Measurements from ENCODE around the gene SNAPC2.
A peak's percentile ranks its signal among the peaks of the same experiment; 100 is the strongest.
"Not testable (repeated sequence)": the region's sequence is repeated elsewhere in the genome, so short reads cannot be mapped to it uniquely, and the experiment has no call there.

Gene SNAPC2

GRCh38 chr19:7888826-7889217 is 31.3 kb upstream of the SNAPC2 start:
- no peak for DNase-seq

DNA sequence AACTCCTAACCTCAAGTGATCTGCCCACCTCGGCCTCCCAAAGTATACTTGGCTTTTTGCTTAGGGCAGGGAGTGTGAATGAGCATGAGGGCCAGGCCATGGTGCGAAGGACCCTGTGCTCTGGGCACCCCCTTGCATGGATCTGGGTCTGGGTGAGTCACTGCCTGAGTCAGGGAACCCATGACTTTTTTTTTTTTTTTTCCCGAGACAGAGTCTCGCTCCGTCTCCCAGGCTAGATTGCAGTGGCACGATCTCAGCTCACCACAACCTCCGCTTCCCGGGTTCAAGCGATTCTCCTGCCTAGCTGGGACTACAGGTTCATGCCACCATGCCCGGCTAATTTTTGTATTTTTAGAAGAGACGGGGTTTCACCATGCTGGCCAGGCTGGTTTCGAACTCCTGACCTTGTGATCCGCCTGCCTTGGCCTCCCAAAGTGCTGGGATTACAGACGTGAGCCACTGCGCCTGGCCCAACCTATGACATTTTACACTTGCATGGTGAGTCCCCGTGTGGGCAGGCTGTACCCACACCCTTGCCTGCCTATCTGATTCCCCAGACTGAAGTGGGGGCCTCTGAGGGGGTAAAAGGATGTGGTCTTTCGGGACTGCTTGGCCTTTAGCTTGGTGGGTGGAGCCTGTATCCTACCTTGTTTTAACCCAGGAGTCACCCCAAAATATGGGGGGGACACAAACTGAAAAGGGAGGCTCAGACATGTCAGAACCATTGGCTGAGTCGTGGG is 26.6 kb upstream of the SNAPC2 start:
- DNase-seq: not testable (repeated sequence)

GRCh38 chr19:7894612-7895309 is 25.4 kb upstream of the SNAPC2 start:
- DNase-seq: peak in 1 of 3 experiments; percentile 7

DNA sequence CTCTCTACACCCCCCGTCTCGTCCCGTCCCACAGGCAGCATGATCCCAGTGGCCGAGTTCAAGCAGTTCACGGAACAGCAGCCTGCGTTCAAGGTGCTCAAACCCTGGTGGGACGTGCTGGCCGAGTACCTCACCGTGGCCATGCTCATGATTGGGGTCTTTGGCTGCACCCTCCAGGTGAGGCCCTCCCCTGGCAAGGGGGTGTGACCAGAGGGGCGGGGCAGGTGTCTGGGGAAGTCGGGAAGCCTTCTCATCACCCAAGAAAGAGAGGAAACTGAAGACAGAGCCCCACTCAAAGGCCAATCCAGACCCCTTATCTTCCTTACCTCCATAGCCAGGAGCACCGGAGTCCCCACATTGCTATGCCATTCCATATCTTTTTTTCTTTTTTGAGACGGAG is 24.6 kb upstream of the SNAPC2 start:
- DNase-seq: no peak

- no peak for DNase-seq
These were observed 22.8 kb upstream of the SNAPC2 start for GRCh38 chr19:7897292-7897691.

- DNase-seq: no peak
These were observed 21.2 kb upstream of the SNAPC2 start for GRCh38 chr19:7898967-7899366.

DNA sequence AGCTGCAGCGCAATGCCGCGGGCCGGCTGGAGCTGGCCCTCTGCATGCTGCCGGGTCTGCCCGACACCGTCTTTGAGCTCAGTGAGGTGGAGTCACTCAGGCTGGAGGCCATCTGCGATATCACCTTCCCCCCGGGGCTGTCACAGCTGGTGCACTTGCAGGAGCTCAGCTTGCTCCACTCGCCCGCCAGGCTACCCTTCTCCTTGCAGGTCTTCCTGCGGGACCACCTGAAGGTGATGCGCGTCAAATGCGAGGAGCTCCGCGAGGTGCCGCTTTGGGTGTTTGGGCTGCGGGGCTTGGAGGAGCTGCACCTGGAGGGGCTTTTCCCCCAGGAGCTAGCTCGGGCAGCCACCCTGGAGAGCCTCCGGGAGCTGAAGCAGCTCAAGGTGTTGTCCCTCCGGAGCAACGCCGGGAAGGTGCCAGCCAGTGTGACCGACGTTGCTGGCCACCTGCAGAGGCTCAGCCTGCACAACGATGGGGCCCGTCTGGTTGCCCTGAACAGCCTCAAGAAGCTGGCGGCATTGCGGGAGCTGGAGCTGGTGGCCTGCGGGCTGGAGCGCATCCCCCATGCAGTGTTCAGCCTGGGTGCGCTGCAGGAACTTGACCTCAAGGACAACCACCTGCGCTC is 20.3 kb upstream of the SNAPC2 start:
- no peak for DNase-seq

DNA sequence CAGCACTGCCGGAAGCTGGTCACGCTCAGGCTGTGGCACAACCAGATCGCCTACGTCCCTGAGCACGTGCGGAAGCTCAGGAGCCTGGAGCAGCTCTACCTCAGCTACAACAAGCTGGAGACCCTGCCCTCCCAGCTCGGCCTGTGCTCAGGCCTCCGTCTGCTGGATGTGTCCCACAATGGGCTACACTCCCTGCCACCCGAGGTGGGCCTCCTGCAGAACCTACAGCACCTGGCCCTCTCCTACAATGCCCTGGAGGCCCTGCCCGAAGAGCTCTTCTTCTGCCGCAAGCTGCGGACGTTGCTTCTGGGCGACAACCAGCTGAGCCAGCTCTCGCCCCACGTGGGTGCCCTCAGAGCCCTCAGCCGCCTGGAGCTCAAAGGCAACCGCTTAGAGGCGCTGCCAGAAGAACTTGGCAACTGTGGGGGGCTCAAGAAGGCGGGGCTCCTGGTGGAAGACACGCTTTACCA is 19.7 kb upstream of the SNAPC2 start:
- no peak for DNase-seq

- DNase-seq: no peak
These were observed 19.2 kb upstream of the SNAPC2 start for GRCh38 chr19:7900931-7901330.

DNA sequence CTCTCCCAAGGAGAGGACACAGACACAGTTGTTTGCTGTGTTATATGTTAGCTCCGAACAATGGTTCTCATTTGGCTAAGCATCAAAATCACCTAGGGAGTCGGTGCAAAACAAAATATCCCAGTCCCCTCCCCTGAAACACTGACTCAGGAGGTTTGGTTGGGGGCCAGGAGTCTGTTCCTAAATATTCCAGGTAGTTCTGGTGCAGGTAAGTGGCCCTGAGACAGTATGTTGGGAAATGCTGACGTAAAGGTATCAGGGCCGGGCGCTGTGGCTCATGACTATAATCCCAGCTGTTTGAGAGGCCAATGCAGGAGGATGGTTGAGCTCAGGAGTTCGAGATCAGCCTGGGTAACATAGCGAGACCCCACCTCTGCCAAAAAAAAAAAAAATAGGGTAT is 18.8 kb upstream of the SNAPC2 start:
- DNase-seq: no peak

DNA sequence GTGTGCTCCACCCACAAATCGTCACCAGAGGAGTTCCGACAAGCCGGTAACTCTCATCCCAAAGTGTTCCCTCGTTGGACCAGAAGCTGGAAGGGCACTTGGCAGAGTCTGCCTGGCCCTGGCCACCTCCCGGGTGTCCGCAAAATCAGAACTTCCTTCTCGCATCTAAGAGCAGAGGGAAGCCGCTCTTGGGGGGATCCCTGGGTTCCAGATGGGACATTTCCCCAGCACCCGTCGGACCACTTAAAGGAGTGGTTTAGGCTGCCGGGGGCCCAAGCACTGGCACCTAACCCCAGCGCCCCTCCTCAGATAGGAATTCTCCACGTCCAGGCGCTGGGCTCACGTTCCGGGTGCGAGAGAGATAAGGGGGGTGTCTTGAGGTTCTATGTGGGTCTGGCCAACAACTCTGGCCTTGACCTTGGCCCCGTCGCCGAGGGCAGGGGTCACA is 17.3 kb upstream of the SNAPC2 start:
- peak in 1 of 3 experiments; percentile 63 for DNase-seq

GRCh38 chr19:7903244-7904073 is 16.7 kb upstream of the SNAPC2 start, which contains the start of gene MAP2K7:
TSS of gene MAP2K7 (plus strand) at chr19:7903877. CDS start at chr19:7903945, 68 bp downstream.
- peak; percentile 98 to 100 (median 100) for DNase-seq

DNA sequence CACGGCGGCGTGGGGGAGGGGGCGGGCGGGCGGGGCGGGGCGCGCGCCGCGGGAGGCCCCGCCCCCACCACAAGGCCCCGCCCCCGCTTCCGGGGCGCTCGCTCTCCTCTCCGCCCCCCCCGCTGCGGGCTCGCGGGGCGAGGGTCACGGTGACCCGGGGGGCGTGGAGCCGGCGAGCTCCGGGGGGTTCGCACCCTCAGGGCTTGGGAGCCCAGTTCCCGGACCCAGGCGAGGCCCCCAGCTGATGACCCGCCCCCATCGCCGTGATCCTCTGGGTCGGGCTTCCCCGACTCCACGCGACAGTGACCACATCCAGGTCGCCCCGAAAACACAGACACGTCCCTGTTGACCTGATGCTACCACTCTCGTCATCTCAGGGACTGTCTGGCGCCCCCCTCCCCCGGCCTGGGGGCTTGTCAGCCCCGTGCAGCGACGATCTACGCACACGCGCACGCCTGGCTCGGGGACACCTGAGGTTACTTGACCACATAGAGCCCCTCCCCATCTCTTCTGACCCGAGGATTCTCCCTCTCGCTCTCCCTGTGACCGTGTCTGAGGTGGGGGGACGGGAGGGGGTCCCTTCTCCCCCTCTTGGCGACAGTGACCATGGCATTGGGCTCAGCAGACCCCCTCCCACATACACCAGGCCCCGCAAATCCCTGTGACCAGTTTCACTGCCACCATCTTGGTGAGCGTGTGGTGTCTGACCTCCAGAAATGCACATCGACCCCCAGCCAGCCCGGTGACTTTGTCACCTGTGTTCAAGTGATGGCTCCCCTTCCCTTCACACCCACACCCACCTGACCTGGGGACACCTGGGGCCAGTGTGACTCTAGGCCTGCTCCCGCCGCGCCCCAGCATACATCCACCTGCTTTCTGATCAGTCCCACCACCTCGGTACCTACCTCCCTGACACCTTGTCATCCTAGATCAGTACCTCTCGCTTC is 15.8 kb upstream of the SNAPC2 start:
- peak in 2 of 3 experiments; percentile 34 to 64 for DNase-seq

DNA sequence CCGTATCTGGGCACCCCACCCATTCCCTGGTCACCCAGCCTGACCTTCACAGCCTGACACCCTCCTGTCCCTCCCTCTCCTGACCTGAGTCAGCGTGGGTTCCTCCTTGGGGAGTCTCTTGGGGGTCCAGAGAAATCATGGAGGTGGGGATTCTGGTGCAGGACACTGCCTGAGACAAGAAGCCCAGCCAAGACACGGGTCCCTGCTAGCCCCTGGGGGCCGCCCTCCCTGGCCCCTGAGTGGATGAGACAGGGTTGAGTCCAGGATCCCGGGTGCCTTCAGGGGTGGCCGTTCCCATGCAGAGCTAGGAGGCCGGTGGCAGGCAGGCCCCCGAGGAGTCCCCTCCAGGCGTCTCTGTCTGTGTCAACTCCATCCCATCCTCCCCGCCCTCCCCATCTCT is 14.9 kb upstream of the SNAPC2 start:
- DNase-seq: no peak

DNA sequence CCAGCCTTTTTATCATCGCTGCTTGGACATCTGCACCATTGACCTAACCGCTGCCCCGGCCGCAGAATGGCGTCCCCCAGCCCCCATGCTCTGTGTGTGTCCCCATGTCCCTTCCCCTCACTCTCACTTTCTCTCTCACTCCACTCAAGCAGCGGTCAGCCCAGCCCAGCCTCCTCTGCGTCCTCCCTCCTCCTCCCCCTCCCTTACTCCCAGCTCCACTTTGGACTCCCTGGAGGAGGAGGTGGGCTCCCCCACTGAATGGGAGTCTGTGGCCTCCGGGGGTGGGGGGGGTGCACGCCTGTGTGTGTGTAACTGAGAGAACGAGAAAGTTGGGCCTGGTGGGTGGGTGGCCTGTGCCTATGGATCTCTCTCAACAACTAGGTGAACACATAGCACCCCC is 14.3 kb upstream of the SNAPC2 start:
- DNase-seq: no peak

GRCh38 chr19:7907122-7907521 is 13.0 kb upstream of the SNAPC2 start:
- DNase-seq: no peak

- DNase-seq: no peak
These were observed 12.6 kb upstream of the SNAPC2 start for GRCh38 chr19:7907544-7907943.

GRCh38 chr19:7908078-7908699 is 11.9 kb upstream of the SNAPC2 start:
- no peak for DNase-seq

DNA sequence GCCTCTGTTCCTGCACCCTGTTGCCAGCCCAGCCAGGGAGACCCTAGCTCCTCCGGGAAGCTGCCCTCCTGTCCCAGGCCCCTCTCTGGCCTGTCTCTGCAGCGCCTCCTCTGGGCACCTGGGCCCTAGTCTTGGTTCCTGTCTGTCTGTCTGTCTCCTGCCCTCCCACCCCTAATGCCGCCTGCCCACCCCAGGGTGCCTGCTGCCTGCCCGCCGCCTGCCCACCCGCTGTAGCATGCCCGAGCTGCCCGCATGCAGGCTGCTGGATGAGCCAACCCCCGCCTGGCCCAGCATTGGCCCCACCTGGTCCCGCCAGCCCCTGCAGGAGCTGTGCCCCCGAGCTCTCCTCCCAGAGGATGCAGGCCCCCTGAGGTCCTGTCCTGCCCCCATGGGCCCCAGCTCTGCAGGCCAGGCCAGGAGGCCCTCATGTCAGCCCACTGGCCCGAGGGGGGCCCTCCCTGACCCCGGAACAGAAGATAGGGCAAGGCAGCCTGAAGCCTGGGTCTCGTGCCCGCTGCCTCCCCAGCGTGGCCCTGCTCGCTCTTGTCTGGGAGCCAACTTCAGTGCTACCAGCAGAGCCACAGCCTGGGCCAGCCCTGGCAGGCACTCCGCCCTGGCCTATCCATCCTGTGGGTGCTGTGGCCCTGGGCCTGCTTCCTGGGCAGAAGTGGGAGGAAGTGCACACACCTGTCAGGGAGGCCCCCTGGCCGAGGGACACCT is 11.2 kb upstream of the SNAPC2 start:
- DNase-seq: no peak

GRCh38 chr19:7909471-7910067 is 10.6 kb upstream of the SNAPC2 start:
- no peak for DNase-seq
